H1 (cell line): ENCODE measurements around the gene PDIA2. TPM values are rescaled to one million over a fixed set of nuclear protein-coding genes. Genes with fewer than 3 reads are reported as not detected.

ENCODE experiments used
- CTCF ChIA-PET: fragments of 300-600 bp; sonication (Branson Sonifier 250); formaldehyde crosslinking; loops from one replicate; lab custom pipeline; 2021; ENCODE audit not compliant: partially characterized antibody; lab: Charles Lee
- POLR2A ChIA-PET: fragments of 300-600 bp; sonication (Branson Sonifier 250); formaldehyde crosslinking; loops from one replicate; lab custom pipeline; 2021; ENCODE audit warnings: inconsistent platforms; ENCODE audit not compliant: partially characterized antibody; lab: Charles Lee
- DNase-seq, 2 experiments: peaks; one replicate each; pipeline versions ENCODE4 v3.0.0 to v3.0.0-alpha.2; 2010 to 2022; ENCODE audit warnings: low spot score in 2 of 2, low read depth in 1 of 2, mixed read lengths in 1 of 2
- FAIRE-seq: peaks from 2 replicates; lab custom pipeline; 2011; peaks lifted over from hg19 to GRCh38; lab: Jason Lieb, UNC
- H2AFZ ChIP-seq: 2 replicates; pipeline ENCODE4 v1.8.1; 2012; ENCODE audit warnings: low read length, inconsistent platforms
- H2AK5ac ChIP-seq: 2 replicates; pipeline ENCODE4 v1.6.1; 2013; ENCODE audit warnings: low read depth, low read length
- H2BK120ac ChIP-seq: replicated peaks from 2 replicates; pipeline ENCODE3; 2013; ENCODE audit warnings: low read depth, low read length, inconsistent platforms
- H2BK12ac ChIP-seq: 2 replicates; pipeline ENCODE4 v1.6.1; 2013; ENCODE audit warnings: low read depth, low read length
- H2BK15ac ChIP-seq: 2 replicates; pipeline ENCODE4 v1.6.1; 2013; ENCODE audit warnings: low read length
- H2BK20ac ChIP-seq: 2 replicates; pipeline ENCODE4 v1.6.1; 2013; ENCODE audit warnings: low read length
- H2BK5ac ChIP-seq: 2 replicates; pipeline ENCODE4 v1.6.1; 2013; ENCODE audit warnings: low read depth, low read length
- H3K14ac ChIP-seq: 2 replicates; pipeline ENCODE4 v1.6.1; 2013; ENCODE audit warnings: inconsistent platforms; ENCODE audit not compliant: insufficient read length
- H3K18ac ChIP-seq: 2 replicates; pipeline ENCODE4 v1.6.1; 2013; ENCODE audit warnings: low read length; ENCODE audit errors: extremely low read depth
- H3K23ac ChIP-seq: 2 replicates; pipeline ENCODE4 v1.6.1; 2013; ENCODE audit warnings: inconsistent platforms; ENCODE audit not compliant: insufficient read length
- H3K23me2 ChIP-seq: 2 replicates; pipeline ENCODE4 v1.6.1; 2013; ENCODE audit warnings: low read depth, low read length
- H3K27ac ChIP-seq: 2 replicates; pipeline ENCODE4 v1.6.1; 2011; ENCODE audit warnings: low read depth, low read length, inconsistent platforms
- H3K27me3 ChIP-seq, 4 experiments: replicated peaks in 1 of 4; 1 replicate in 1 of 4; 2 replicates in 3 of 4; pipeline versions ENCODE4 v1.6.1 to v1.8.1; 2011 to 2013; ENCODE audit warnings: low read length in 3 of 4, mild to moderate bottlenecking in 3 of 4, inconsistent platforms in 2 of 4, mixed read lengths in 2 of 4, moderate library complexity in 1 of 4; ENCODE audit not compliant: control insufficient read depth in 3 of 4, insufficient read depth in 3 of 4; ENCODE audit errors: extremely low read depth in 1 of 4
- H3K36me3 ChIP-seq, 4 experiments: 2 replicates each; pipeline versions ENCODE4 v1.6.1 to v1.8.1; 2011 to 2013; ENCODE audit warnings: mild to moderate bottlenecking in 4 of 4, low read length in 3 of 4, moderate library complexity in 2 of 4, control low read depth in 1 of 4, inconsistent platforms in 1 of 4; ENCODE audit not compliant: insufficient read depth in 4 of 4, control insufficient read depth in 2 of 4
- H3K4ac ChIP-seq: replicated peaks from 2 replicates; pipeline ENCODE3; 2013; ENCODE audit warnings: low read length, low read depth, mixed read lengths, inconsistent platforms; ENCODE audit not compliant: insufficient read length
- H3K4me1 ChIP-seq, 4 experiments: replicated peaks in 1 of 4; 1 replicate in 1 of 4; 2 replicates in 3 of 4; pipeline versions ENCODE4 v1.6.1 to v1.8.1; 2011 to 2013; ENCODE audit warnings: low read length in 3 of 4, inconsistent platforms in 2 of 4, mixed read lengths in 1 of 4; ENCODE audit not compliant: insufficient read depth in 4 of 4, control insufficient read depth in 3 of 4
- H3K4me2 ChIP-seq, 2 experiments: 2 replicates each; pipeline versions ENCODE4 v1.6.1 to v1.8.1; 2011 to 2013; ENCODE audit warnings: low read depth in 2 of 2, low read length in 2 of 2, control low read depth in 1 of 2, inconsistent platforms in 1 of 2, mild to moderate bottlenecking in 1 of 2; ENCODE audit not compliant: insufficient read depth in 1 of 2
- H3K4me3 ChIP-seq, 4 experiments: fragments of 200-600, 300-600 bp in 1 of 4; sonication (generic), shearing (Covaris generic), sonication (Bioruptor Twin) in 1 of 4; 2 replicates each; pipeline versions ENCODE4 v1.5.1 to v1.8.1; 2011 to 2016; ENCODE audit warnings: low read length in 4 of 4, low read depth in 3 of 4, control low read depth in 2 of 4, inconsistent platforms in 2 of 4, mild to moderate bottlenecking in 2 of 4, mixed read lengths in 1 of 4, moderate library complexity in 1 of 4; ENCODE audit not compliant: insufficient read depth in 2 of 4; ENCODE audit errors: extremely low read depth in 1 of 4
- H3K56ac ChIP-seq: replicated peaks from 2 replicates; pipeline ENCODE3; 2013; ENCODE audit warnings: low read depth, mild to moderate bottlenecking, mixed read lengths, low read length, inconsistent platforms; ENCODE audit not compliant: insufficient read length
- H3K79me1 ChIP-seq: 2 replicates; pipeline ENCODE4 v1.6.1; 2013; ENCODE audit warnings: low read depth, low read length, control low read depth
- H3K79me2 ChIP-seq, 2 experiments: 2 replicates each; pipeline versions ENCODE4 v1.6.1 to v1.8.1; 2012 to 2013; ENCODE audit warnings: low read length in 2 of 2, mild to moderate bottlenecking in 2 of 2, inconsistent platforms in 1 of 2; ENCODE audit not compliant: insufficient read depth in 2 of 2, control insufficient read depth in 1 of 2
- H3K9ac ChIP-seq, 4 experiments: replicated peaks in 1 of 4; 1 replicate in 1 of 4; 2 replicates in 3 of 4; pipeline versions ENCODE4 v1.6.1 to v1.8.1; 2011 to 2013; ENCODE audit warnings: low read depth in 3 of 4, low read length in 3 of 4, control low read depth in 2 of 4, mild to moderate bottlenecking in 2 of 4, moderate library complexity in 2 of 4, inconsistent platforms in 1 of 4; ENCODE audit errors: extremely low read depth in 1 of 4
- H3K9me3 ChIP-seq, 2 experiments: 2 replicates each; pipeline versions ENCODE4 v1.6.1 to v1.8.1; 2012 to 2013; ENCODE audit warnings: mild to moderate bottlenecking in 2 of 2, moderate library complexity in 2 of 2, control low read depth in 1 of 2, inconsistent platforms in 1 of 2, low read depth in 1 of 2, low read length in 1 of 2, mixed read lengths in 1 of 2; ENCODE audit not compliant: insufficient read depth in 2 of 2
- H4K20me1 ChIP-seq, 2 experiments: replicated peaks in 1 of 2; 2 replicates each; pipeline versions ENCODE3 to v1.8.1; 2011 to 2013; ENCODE audit warnings: inconsistent platforms in 2 of 2, low read length in 2 of 2, mild to moderate bottlenecking in 1 of 2; ENCODE audit not compliant: insufficient read depth in 2 of 2, control insufficient read depth in 1 of 2
- H4K5ac ChIP-seq: 2 replicates; pipeline ENCODE4 v1.6.1; 2013; ENCODE audit warnings: low read length, low read depth, mixed read lengths, inconsistent platforms; ENCODE audit not compliant: insufficient read length
- H4K8ac ChIP-seq: 2 replicates; pipeline ENCODE4 v1.8.0; 2013; ENCODE audit warnings: mild to moderate bottlenecking, moderate library complexity, low read length, inconsistent platforms; ENCODE audit not compliant: insufficient read depth; ENCODE audit errors: extremely low read depth
- H4K91ac ChIP-seq: replicated peaks from 2 replicates; pipeline ENCODE3; 2013; ENCODE audit warnings: low read length, mixed read lengths, inconsistent platforms; ENCODE audit not compliant: insufficient read length
- ATF2 ChIP-seq: IDR thresholded peaks from 2 replicates; pipeline ENCODE4 v1.6.1; 2012; ENCODE audit warnings: low read length, inconsistent platforms
- E2F6 ChIP-seq: IDR thresholded peaks from 2 replicates; pipeline ENCODE4 v1.6.1; 2012; ENCODE audit warnings: inconsistent platforms
- KDM1A ChIP-seq: fragments of 200-600, 300-600 bp; sonication (generic); IDR thresholded peaks from 2 replicates; pipeline ENCODE4 v1.7.1; 2016; ENCODE audit warnings: mild to moderate bottlenecking, low read length, borderline replicate concordance
- POU5F1 ChIP-seq: IDR thresholded peaks from 2 replicates; pipeline ENCODE4 v1.6.1; 2011; ENCODE audit warnings: low read depth, mild to moderate bottlenecking, low read length, moderate library complexity
- RBBP5 ChIP-seq: IDR thresholded peaks from 2 replicates; pipeline ENCODE4 v1.7.1; 2012; ENCODE audit warnings: low read depth, mild to moderate bottlenecking, inconsistent platforms, low read length, moderate library complexity, borderline replicate concordance
- WGBS, 2 experiments: shearing (Covaris generic) in 1 of 2; methylation state at CpG; one replicate each; pipeline versions ENCODE4 v1.1.6 to v1.1.7; 2013 to 2015; ENCODE audit warnings: low lambda C conversion rate in 2 of 2, mixed read lengths in 2 of 2, inconsistent platforms in 1 of 2, low coverage in 1 of 2, missing lambda C conversion rate in 1 of 2; ENCODE audit not compliant: insufficient replicate concordance in 2 of 2, insufficient coverage in 1 of 2, insufficient read length in 1 of 2; ENCODE audit errors: extremely low coverage in 1 of 2, missing lambda C conversion rate in 1 of 2; 5-methylcytosine and 5-hydroxymethylcytosine counted together
- polyA plus RNA-seq, 7 experiments: library from polyadenylated mRNA; depleted of rRNA in 3 of 7; stranded (reverse) in 5 of 7; unstranded in 2 of 7; fragments of >200 nt in 5 of 7; fragments of 200-250 nt in 2 of 7; gene quantifications; 1 replicate in 5 of 7; 2 replicates in 1 of 7; 4 replicates in 1 of 7; pipeline versions ENCODE4 v1.2.1 to v1.2.3, GENCODE V29; 2011 to 2013; ENCODE audit warnings: missing spikeins in 2 of 7, mixed read lengths in 2 of 7
- total RNA-seq: library from RNA; stranded (reverse); fragmentation: NEBNext Ultra II Directional; extraction: Animal tissue kit (Norgen Biotek cat#: 25700); gene quantifications from 2 replicates; pipeline ENCODE4 v1.2.1, GENCODE V29; 2021

The PDIA2 gene
- total and polyA plus RNA-seq, 2 of the 8 experiments (the other 6 are each of a cell fraction or from before 2014, with no cell fraction given) = 0.34 to 0.50 TPM

- Histone ChIP-seq H3K4me2 (peak within 1 kb of the TSS; percentile 87 to 96), H2BK5ac (peak within 1 kb of the TSS; percentile 99), H3K9ac (peak within 1 kb of the TSS; percentile 51 to 92 (median 90)), H3K4me1 (no peaks in the 10 kb centered on the region), H2AK5ac (no peak within 1 kb of the TSS), H3K79me1 (no peaks in the 10 kb centered on the region; the same call in 1 of the 2 replicates), H3K56ac (peak within 1 kb of the TSS; percentile 75), H3K27me3 (no peaks in the 10 kb centered on the region), H2BK15ac (peak within 1 kb of the TSS; percentile 92; the same call in 1 of the 2 replicates), H3K27ac (peak within 1 kb of the TSS; percentile 93), H2AFZ (peak within 1 kb of the TSS; percentile 64; the same call in 1 of the 2 replicates), H3K23ac (no peak within 1 kb of the TSS), H2BK120ac (no peak within 1 kb of the TSS), H3K36me3 (no peaks in the 10 kb centered on the region), H3K9me3 (no peaks in the 10 kb centered on the region), H4K8ac (peak within 1 kb of the TSS; percentile 93; the same call in 1 of the 2 replicates), H4K91ac (peak within 1 kb of the TSS; percentile 98), H3K4me3 (peak within 1 kb of the TSS; percentile 47 to 98 (median 81)), H4K20me1 (peaks cover 0 to 2% of the 10 kb centered on the region in 2 experiments), H2BK12ac (peak within 1 kb of the TSS; percentile 94), H2BK20ac (0 out of 2 replicates have a peak within 1 kb of the TSS, but pooled peaks have one; percentile 61), H3K18ac (peak within 1 kb of the TSS; percentile 100), H3K23me2 (peaks cover 8% of the 10 kb centered on the region), H4K5ac (peak within 1 kb of the TSS; percentile 86), H3K79me2 (peaks cover 0 to 5% of the 10 kb centered on the region in 2 experiments; a peak in 3 of 4 replicates), H3K14ac (no peak within 1 kb of the TSS), H3K4ac (peak within 1 kb of the TSS; percentile 17)
- ChIA-PET CTCF (interaction anchor here (0.7 to 2.0 kb wide), 11 partner anchors 11 to 350 kb away, joined by 3 to 9 read pairs (median 3); partner anchors contain the start of gene AXIN1), POLR2A (interaction anchor here (0.6 to 2.0 kb wide), 17 partner anchors 8 to 136 kb away, joined by 3 to 7 read pairs (median 4); partner anchors contain the start of gene MRPL28)
- WGBS, 2 experiments = 2% methylated on average over 59 of the region's 85 CpGs; no CpG with 5 or more reads in 1 of the 2 experiments
- FAIRE-seq (no peak), DNase-seq (peak; percentile 68 to 94)
- TF ChIP-seq KDM1A (no peak), E2F6 (peak; percentile 92), ATF2 (no peak), RBBP5 (0 out of 2 replicates have a peak, but pooled peaks have one; percentile 24), POU5F1 (no peak)
These were observed 48.3 kb upstream of the PDIA2 start, which contains the start of gene FAM234A for GRCh38 chr16:234468-235305. FAM234A (plus strand) TSS chr16:234821; CDS start chr16:254414, 19,593 bp downstream.
